ENCODE measurements around the gene TP73.

Gene TP73

DNA sequence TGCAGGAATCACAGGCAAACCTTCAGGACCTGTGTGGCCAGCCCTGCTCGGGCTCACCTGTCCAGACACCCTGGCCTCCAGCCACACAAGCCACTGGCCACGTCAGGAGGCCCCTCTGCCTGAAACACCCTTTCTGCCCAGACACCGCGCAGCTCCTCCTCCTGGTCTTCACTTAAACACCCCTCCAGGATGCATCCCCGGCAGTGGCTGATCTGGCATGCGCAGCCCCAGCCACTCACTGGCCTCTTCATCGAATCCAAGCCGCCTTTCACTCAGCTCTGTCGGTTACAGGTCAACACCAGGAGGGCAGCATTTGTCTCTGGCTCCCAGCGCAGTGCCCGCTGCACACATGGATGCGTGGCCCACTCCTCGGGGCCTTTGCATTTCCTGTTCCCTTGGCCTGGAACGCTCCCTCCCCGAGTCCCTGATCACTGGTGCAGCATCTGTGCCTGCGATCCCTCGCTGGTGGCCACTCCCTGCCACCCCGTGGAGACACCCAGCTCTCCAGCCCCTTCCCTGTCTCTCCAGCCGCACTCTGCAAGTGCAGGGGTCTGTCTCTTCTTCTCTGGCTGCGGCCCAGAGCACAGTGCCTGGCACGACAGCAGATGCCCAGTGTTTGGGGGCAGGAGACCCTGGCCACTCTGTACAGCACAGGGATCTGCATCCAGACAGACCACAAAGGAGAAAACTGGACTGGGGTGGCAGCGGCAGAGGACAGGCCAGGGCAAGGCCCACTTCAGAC, 18.1 kb upstream of the TP73 start:
- no peak for DNase-seq

DNA sequence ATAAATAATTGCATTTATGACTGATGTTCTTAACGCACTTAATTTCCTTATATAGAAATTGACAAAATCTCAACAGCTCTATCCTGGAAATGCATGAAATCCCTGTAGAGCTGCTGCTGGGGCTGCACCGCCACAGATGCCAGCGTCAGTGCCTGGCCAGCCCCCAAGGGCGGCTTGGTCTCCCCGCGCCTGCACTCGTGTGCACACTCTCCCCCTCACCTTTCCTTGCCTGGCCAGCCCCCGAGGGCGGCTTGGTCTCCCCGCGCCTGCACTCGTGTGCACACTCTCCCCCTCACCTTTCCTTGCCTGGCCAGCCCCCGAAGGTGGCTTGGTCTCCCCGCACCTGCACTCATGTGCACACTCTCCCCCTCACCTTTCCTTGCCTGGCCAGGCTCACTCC, 16.2 kb upstream of the TP73 start:
- no peak for DNase-seq

DNA sequence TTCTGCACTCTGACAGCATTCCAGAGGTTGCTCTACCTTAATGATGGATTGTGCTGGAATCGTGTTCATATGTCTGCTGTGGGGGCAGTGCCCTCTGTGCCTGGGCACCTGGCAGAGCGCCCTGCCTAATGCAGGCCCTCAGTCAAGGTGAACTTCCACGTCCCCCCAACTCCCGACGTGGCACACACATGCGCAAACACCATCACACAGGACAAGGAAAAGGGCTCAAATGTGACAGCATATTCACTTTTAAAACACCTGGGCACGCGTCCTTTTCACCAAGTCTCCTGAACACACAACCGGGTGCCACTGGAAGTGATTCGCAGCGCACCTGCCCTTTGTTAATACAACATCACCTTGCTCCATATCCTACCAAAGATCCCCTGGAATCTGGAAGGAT, 15.8 kb upstream of the TP73 start:
- DNase-seq, result no peak

DNA sequence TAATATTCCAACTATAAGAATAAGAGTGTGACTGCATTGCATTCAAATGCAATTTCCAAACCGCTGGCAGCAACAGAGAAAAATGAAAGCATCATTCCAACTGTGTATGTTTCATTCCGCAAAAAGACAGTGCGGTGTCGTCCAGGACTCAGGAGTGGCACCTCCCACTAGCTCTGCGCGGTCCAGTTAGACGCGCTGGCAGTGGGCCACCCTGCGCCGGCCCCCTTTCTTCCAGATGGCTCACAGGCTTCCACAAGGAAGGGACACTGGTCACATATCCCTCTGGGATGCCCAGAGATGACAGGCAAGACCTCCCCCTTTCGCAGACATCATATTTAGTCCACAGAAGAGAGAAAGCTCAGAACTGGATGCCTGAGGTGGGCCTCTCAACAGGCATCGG, 14.3 kb upstream of the TP73 start:
- no peak for DNase-seq

DNA sequence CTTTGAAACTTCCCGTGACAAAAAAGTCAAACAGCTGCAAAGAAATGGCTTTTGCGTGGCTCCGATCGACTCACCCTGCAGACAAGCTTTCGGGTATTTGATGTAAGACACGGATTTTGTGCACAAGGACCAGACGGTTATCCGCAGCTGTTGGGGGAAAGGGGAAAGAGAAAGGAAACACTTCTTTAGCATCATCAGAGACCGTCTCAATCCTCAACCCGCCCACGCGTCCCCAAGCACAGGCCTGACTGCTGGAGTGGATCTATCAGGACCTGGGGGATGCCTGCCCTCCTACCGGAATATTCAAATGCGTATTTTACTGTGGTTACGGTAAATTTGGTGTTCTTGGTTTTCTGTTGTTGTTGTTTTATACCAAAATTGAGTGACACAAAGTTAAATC, 13.6 kb upstream of the TP73 start:
- DNase-seq, result no peak

DNA sequence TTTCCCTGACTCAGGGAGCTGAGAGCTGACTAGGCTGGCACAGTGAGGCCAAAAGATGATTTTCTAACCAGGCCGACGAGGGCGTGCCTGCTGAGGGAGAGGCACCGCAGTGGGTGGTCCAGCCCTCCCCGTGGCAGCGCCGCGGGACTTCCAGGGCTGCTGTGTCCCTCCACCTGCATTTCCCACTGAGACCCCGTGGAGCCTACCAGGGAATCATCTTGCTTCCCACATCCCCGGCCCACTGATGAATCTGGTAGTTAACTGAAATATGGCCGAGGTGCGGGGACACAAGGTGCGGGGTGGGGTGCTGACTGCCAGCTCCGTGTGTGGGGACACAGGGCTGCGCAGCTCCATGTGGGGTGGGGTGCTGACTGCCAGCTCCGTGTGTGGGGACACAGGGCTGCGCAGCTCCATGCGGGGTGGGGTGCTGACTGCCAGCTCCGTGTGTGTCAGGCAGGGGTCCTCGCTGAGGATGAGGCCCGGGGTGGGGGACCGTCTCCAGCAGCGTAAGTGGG, 12.9 kb upstream of the TP73 start:
- DNase-seq, result no peak

DNA sequence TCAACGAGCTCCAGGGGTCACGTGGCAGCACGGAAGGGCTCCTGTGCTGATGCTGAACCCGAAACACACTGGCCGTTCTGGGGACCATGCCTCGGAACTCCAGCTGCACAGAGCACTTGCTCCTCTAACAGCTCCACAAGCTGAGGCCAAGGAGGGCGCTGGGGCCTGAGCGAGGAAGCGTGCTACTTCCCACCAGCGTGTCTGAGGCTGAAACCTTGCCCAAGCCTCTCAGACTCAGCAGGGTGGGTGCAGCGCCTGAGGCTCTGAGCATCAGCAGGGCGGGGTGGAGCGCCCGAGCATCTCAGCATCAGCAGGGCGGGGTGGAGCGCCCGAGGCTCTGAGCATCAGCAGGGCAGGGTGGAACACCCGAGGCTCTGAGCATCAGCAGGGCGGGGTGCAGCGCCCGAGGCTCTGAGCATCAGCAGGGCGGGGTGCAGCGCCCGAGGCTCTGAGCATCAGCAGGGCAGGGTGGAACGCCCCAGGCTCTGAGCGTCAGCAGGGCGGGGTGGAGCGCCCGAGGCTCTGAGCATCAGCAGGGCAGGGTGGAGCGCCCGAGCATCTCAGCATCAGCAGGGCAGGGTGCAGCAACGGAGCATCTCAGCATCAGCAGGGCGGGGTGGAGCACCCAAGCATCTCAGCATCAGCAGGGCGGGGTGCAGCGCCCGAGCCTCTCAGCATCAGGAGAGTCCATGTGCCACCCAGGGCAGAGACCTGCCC, 12.0 kb upstream of the TP73 start:
- no peak for DNase-seq

DNA sequence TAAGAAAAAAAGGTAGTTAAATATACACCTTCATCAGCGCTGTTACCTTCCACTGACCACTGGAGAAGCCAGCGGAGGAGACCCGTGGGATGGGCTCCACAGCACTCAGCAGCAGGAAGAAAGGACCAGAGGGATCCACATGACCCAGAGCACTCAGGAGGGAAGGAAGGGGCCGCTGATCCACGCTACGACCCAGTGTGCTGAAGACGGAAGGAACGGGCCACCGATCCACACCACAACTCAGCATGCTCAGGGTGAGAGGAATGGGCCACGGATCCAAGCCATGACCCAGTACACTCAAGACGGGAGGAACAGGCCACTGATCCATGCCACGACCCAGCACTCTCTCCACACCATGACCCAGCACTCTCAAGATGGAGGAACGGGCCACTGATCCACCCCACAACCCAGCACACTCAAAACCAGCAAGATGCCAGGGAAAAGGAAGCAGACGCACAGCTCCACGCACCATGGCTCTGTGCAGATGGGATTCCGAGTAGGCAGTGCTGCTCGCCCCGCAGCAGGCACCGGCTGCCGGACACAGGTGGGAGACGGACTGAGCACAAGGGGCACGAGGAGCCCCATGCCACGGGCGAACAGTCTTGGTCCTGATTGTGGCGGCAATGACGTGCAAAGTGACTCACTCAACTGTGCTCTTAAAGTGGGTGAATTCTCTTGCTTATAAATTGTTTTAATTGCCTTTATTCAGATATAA, 11.1 kb upstream of the TP73 start:
- no peak for DNase-seq

DNA sequence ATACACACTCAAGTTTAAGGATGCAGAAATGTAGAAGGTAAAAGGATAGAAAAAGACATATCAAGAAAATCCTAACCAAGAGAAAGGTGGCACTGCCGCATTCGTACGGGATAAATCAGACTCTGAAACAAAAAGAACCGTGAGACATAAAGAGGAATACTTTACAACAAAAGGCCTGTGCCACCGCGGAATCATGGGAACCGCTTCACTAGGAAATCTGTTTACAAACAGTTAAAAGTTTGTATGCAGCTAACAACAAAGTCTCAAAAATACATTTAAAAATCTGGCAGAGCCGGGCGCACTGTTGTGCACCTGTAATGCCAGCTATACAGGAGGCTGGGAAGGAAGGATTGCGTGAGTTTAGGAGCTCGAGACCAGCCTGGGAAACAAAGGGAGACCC, 10.5 kb upstream of the TP73 start:
- no peak for DNase-seq

DNA sequence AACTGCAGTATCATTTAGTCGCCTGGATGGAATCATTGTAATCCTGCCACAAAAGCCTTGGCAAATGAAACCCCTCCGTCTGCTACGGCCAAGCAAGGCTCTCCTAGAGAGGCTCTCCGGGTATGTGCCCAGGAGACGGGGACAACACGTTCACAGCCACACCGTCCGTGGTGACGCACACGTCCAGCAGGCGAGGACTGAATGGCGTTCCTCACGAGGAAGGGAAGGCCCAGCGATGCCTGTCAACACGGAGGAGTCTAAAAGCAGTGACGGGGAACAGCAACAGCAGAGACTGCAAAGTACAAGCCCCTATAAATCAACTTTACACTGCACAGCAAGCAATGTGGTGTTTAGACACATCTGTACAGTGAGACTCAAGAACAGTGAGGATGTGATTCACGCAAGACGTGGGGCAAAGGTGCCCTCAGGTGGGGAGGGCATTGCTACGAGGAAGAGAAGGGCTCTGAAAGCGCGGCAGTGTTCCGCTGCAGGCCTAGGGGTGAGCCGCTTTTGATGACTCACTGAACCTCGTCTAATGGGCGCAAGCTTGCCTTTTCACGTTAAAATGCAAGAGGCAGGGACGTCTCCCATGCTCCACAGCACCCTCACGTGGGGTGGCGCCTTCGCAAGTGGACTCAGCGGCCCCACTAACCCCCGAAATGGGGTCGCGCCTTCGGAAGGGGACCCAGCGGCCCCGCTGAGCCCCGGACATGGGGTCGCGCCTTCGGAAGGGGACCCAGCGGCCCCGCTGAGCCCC, 9.2 kb upstream of the TP73 start:
- no peak for DNase-seq

DNA sequence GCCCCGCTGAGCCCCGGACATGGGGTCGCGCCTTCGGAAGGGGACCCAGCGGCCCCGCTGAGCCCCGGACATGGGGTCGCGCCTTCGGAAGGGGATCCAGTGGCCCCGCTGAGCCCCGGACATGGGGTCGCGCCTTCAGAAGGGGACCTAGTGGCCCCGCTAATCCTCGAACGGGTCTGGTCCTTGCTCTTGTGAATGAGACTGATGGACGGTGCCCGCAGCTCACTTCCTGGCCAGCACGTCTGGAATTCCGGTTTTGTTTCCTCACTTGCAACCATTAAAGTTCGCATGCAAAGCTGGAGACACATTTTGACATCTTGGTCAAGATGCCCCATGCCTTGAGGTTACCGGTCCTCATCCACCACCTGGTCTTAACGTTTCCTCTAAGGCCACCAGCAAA, 8.0 kb upstream of the TP73 start:
- DNase-seq, result no peak

DNA sequence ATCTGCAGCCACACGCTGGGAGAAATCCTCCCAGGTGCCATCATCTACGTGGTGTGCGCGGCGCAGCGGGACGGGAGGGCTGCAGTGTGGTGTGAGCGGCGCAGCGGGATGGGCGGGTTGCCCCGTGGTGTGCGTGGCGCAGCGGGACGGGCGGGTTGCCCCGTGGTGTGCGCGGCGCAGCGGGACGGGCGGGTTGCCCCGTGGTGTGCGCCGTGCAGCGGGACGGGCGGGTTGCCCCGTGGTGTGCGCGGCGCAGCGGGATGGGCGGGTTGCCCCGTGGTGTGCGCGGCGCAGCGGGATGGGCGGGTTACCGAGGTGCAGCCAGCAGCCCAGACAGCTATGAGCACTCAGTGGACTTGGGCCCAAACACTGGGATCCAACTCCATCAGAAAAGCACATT, 7.1 kb upstream of the TP73 start:
- no peak for DNase-seq

DNA sequence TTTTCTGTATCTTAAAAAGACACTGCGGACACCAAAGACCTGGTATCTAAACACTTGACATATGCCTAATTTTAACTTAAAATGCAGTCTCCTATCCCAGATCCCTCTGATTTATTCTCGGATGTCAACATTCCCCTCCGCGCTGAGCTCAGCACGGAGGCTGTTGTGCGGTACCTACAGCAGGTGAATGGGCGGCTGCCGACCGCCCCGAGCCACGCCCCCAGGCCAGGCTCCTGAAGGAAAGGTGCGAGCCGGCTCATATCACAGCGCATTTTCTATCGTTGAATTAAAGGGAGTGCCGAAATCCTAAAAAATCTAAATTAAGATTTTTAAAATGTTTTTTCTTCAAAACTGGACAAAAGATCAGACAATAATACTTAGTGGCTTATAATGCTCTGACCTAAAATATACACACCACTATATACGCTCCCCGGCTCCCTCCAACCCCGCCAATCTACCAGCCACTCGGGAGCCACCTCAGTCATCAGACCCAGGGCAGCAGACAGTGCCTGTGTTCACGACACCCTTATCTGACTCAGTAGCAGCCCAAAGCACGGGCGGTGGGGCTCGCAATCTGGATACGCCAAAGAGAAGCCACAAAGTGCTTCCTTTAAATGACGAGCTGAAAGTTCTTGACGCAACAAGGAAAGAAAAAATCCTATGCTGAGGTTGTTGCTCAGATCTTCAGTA, 6.5 kb upstream of the TP73 start:
- DNase-seq, result no peak

DNA sequence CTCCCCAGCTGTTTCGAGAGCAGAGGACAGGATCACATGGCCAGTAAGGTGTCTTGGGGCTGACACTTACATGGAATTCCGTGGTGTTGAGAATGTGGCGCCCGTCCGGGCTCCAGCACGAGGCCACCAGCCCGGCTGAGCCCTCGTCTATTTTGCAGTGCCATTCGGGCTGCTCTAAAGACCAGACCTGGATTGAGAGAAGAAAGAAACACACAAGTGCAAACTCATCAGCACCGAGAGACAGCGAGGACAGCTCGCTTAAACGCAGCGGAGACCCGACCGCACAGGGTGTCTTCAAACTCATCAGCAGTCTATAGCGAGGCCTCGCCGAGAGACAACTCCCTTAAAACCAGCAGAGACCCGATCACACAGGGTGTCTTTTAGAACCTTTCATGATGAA, 5.7 kb upstream of the TP73 start:
- no peak for DNase-seq

DNA sequence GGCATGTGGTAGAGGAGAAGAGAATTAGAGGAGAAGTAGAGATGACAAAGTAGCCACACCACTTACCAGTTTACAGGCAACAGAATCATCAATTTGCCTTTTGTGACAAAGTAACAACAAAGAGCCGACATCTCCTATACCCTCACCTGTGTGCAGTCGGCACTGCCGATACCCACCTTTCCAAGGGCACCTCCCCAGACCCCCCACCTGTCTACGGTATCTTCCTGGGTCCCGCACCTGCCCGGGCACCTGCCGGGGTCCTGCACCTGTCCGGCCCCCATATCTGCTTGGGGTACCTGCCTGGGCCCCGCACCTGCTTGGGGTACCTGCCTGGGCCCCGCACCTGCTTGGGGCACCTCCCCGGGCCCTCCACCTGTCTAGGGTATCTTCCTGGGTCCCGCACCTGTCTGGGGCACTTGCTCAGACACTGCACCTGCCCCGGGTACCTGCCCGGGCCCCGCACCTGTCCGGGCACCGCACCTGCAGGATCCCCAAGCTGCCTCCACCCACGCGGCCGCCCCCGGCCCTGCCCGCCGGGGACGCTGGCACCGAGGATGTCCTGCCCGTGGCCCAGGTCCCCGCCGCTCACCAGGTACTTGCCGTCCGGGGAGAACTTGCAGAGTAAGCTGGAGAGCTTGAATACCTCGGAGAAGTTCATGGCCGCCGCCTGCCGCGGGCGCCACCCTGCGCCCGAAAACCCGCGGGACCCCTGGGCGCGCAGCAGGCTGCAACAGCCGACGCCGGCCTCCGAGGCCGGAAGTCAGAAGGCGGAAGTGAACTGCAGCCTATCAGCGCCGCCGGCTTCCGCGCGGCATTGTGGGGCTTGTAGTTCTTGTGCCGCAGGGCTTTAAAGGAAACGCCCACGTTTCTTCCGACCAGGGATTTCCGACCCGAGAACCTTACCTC, 2.7 kb upstream of the TP73 start, which contains the start of gene WRAP73:
Gene WRAP73 (minus strand): TSS at position 762 of the 906 bp plus-strand sequence. CDS start 104 bp downstream, at position 658.
- peak; percentile 90 for DNase-seq

DNA sequence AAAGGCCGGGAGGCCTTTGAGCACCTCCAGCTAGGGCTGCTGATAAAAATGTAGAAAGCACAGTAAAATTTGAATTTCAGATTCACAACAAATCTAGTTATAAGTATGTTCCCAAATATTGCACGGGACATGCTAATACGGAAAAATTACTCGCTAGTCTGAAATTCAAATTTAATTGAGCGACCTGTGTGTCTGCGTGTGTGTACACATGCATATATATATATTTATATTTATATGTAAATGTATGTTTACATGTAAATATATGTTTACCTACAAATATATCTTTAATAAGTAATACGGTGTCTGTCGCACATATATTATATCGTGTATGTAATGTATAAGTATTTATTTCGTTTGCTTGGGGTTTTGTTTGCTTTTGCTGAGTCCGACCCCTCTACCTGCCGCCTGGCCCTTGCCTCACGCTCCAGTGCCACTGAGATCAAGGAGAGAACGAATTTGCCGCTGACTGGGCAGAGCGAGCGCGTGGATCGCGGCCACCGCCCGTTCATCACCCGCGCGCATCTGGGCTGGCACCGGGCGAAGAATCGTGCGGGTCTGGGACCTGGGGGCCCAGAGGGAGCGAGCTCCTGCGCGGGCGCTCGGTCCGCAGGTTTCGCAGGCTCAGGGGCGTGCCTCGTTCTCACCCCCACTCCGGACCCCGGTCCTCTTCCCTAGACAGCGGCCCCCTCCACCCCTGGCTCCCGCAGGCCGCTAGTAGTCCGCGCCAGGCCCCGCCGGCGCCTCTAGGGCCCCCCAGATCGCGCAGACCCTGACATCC, 1.9 kb upstream of the TP73 start:
- no peak for DNase-seq

DNA sequence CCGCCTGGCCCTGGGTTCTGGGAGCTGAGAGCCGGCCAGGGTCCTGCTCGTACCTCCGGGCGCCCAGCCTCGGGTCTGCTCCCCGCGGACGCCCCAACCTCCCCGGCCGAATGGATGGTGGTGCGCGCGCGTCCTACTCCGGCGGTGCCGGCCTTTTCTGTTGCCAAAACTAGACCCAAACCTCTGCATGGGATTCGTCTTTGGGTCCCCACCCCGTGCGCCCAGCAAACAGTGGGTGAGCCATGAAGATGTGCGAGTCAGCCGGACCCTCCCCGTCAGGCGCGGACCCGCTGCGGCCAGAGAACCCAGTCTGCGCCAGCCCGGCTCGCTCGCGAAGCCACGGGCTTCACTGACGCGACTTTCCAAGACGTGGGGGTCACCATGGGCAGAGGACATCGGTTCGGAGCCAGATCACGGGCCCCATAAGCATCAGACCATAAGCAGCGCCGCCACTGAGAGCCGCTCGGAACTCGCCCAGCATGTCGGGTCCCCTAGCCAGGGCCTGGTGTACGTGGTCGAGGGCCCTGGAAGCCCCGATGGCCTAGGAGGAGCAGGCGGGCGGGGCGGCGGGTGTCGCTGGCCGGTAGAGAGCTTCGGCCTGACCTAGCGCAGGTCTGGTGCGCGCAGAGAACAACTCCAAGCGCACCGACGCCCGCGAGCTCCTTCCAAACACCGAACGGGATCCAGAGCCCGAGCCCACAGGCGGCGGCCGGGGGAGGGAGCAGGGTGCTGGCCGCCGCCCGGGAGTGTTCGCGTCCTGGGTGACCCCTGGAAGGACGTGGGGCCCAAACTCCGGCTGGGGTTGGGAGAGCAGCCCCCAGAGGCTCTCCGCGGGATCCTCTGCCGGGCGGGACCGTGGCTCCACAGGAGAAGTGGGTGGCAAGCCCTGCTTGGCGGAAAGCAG, 1.0 kb upstream of the TP73 start:
- no peak for DNase-seq

DNA sequence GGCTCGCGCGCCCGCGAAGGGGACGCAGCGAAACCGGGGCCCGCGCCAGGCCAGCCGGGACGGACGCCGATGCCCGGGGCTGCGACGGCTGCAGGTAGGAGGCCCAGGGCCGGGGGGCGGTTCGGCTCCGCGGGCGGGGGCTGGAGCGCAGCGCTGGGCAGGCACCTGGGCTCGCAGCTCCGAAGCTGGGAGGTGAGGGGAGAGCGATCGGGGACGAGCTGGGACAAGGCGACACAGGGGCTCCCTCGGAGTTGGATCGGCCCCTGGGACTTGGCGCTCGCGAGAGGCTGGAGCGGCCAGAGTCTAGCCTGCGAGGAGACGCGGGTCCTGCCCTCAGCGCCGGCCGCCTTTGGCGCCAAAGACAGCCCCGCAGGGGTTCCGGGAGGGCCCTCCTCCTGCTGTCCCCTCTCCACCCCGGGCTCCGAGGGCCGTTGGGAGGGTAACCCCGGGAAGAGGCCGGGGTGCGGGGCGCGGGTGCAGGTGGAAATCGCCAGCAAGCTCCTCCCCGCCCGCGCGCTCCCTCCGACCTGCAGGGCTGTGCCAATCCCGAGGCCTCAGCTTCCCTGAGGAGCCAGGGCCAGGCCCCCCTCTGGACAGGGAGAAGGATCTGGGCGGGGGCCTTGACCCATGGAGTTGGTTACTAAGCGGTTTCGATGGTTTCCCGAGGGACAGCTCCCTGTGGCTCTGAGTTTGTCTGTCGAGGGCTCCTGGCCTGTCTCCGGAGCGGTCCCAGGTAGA, 401 bp downstream of the TP73 start:
- DNase-seq, result no peak

DNA sequence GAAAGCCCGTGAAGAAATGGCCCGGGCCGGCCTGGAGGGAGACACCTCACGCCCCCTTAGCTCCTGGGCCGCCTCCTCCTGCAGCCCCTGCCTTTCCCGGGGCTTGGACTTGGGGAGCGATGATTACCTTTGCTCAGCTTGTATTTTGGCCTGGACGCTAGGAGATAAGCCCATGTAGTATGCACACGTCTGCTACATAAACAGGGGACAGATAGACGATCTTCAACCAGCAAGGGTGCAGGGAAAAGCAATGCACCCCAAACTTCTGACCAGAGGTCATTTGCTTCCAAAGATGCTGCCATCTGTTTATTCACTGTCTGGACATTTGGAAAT, 936 bp downstream of the TP73 start:
- no peak for DNase-seq

Measured in left hindlimb (tissue), 1 donor.